ENCODE measurements around the gene SEPTIN2.
A peak's percentile ranks its signal among the peaks of the same experiment; 100 is the strongest.

SEPTIN2 gene

DNA sequence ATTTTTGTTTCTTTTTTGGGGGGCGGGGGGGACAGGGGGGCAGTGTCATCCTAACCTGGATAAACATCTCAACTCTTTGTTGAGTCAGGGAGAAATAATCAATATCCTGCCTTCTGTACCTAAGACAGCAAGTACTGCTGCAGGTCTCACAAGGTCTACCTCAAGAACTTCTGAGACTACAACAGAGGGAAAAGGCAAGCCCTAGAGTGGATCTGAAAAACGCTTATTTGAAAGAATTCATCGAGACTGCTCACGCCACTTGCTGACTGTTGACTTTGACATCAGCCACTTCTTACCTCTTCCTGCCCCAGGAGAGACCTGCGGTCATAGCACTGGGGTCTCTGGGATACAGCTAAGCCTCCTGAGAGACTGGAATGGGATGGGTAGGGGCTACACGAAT is 8.7 kb upstream of the SEPTIN2 start:
- DNase-seq (ENCODE audit: low read depth) = no peak
- H3K4me3 ChIP-seq (replicated peaks; ENCODE audit: low read depth, low read length) = no peak overlapping the region
- TF ChIP-seq, protein P1, sequence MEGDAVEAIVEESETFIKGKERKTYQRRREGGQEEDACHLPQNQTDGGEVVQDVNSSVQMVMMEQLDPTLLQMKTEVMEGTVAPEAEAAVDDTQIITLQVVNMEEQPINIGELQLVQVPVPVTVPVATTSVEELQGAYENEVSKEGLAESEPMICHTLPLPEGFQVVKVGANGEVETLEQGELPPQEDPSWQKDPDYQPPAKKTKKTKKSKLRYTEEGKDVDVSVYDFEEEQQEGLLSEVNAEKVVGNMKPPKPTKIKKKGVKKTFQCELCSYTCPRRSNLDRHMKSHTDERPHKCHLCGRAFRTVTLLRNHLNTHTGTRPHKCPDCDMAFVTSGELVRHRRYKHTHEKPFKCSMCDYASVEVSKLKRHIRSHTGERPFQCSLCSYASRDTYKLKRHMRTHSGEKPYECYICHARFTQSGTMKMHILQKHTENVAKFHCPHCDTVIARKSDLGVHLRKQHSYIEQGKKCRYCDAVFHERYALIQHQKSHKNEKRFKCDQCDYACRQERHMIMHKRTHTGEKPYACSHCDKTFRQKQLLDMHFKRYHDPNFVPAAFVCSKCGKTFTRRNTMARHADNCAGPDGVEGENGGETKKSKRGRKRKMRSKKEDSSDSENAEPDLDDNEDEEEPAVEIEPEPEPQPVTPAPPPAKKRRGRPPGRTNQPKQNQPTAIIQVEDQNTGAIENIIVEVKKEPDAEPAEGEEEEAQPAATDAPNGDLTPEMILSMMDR (IDR thresholded peaks at IDR 0.05; ENCODE audit: low read length, missing control alignments) = no peak

DNA sequence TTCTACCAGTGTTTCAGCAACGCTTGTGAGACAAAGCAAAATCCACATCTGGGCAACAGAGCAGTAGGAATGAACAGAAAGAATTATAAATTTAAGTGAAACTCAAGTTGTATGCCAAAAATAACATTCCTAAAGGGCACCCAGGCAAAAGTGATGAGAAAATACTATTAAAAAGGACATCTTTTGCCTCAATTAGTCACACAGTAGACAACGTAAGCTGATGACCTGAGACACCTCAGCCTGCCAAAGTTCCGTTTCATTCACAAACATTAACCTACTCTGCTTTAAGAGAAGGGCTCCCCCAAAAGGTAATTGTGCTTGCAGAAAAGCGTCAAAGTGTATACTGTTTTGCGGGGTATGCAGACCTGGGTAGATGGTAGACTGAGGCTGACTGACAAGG is 7.5 kb upstream of the SEPTIN2 start:
- no peak overlapping the region for H3K4me3 ChIP-seq (replicated peaks; ENCODE audit: low read depth, low read length)
- DNase-seq (ENCODE audit: low read depth) = no peak
- TF ChIP-seq, protein P1 (IDR thresholded peaks at IDR 0.05; ENCODE audit: low read length, missing control alignments) = no peak

DNA sequence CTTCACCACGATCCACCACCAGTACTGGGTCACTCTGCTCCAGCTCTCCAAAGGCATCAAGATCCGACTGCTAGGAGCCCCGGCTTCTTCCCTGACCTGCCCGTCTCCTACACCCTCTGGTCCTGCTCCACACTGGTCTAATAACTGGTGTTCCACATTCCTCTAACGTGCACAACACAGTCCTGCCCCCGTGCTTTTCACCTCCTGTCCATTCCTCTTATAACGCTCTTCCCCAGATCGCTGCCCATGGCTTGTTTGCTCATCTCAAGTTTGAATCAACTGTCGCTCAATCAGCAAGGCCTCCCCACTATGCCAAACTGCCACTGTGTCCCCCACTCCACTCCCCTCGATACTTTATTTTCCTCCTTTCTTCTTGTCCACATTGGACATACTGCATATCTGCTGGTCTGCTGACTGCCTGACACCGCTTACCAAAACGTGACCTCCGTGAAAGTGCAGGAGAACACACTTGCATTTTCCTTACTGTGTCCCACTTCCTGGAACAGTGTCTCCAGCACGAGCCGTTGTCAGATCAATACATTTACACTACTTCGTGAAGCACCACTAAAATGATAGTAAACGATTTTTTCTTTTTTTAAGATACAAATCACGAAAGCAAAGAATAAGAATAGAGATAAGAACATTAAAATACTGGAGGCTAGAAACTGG is 6.8 kb upstream of the SEPTIN2 start:
- DNase-seq (ENCODE audit: low read depth) = no peak
- no peak overlapping the region for H3K4me3 ChIP-seq (replicated peaks; ENCODE audit: low read depth, low read length)
- TF ChIP-seq, protein P1 (IDR thresholded peaks at IDR 0.05; ENCODE audit: low read length, missing control alignments) = no peak

DNA sequence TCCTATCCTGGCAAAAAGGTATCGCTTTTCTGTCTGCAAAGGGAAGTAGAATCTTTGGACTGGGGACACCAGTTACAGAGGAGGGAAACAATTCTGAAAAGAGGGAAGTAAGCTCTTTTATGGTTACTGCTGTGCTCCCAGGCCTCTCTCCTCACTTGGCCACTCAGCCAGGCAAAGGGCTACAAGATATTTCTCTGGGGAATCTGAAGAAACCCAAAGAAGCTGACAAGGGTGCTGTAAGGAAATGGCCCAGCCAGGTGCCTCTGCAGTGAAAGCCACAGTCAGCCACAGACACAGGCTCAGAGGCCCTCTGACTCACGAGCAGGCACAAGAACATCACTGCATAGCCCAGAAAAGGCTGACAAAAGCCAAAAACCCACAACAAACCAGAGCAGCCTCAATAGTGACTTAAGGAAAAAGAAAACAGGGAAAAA is 6.0 kb upstream of the SEPTIN2 start:
- TF ChIP-seq, protein P1 (IDR thresholded peaks at IDR 0.05; ENCODE audit: low read length, missing control alignments) = no peak
- H3K4me3 ChIP-seq (replicated peaks; ENCODE audit: low read depth, low read length) = no peak overlapping the region
- peak; percentile 31 for DNase-seq (ENCODE audit: low read depth)

DNA sequence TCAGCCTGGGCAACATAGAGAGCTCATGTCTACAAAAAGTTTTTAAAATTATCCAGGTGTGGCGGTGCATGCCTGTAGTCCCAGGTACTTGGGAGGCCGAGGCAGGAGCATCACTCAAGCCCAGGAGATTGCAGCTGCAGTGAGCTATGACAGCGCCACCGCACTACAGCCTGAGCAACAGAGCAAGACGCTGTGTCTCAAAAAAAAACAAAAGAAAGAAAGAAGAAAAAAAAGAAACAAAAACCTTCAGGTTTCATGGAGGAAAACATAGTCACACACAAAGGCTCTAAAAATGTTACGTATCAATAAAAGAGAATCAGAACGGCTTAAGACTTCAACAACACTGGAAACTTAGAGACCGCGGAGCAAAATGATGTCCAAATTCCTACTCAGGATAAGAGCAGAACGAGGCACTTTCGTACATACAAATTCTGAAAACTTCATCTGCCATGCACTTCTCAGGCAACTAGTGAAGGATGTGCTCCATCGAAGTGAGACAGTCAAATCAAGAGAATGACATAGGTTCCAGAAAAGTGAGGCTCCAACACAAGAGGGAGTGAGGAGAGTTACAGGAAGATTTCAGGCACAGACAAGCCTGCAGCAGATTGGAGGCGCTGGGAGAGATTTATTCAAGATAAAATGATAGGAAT is 4.7 kb upstream of the SEPTIN2 start:
- no peak overlapping the region for H3K4me3 ChIP-seq (replicated peaks; ENCODE audit: low read depth, low read length)
- DNase-seq (ENCODE audit: low read depth) = no peak
- TF ChIP-seq, protein P1 (IDR thresholded peaks at IDR 0.05; ENCODE audit: low read length, missing control alignments) = no peak

DNA sequence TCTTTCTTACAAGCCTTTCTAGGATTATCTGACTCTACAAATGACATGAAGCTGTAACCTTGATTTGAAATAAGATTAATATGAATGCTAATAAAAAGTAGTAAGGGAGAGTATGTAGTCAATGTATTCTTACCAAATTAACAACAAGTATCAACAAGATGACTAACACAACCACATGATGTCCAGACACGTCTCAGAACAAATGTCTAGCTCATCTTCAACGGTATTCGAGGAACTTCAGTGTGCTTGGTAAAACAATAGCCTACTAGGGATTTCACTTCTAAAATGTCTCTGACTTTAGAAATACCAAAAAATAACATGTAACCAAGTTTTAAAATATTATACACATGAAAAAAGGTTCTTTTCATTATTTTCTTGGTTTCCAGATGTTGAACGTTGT is 3.6 kb upstream of the SEPTIN2 start:
- H3K4me3 ChIP-seq (replicated peaks; ENCODE audit: low read depth, low read length) = no peak overlapping the region
- TF ChIP-seq, protein P1 (IDR thresholded peaks at IDR 0.05; ENCODE audit: low read length, missing control alignments) = no peak
- peak; percentile 39 for DNase-seq (ENCODE audit: low read depth)
